Measurements from ENCODE around the gene IPO5.
"Not testable (repeated sequence)": the region's sequence is repeated elsewhere in the genome, so short reads cannot be mapped to it uniquely, and the experiment has no call there.

The IPO5 gene

DNA sequence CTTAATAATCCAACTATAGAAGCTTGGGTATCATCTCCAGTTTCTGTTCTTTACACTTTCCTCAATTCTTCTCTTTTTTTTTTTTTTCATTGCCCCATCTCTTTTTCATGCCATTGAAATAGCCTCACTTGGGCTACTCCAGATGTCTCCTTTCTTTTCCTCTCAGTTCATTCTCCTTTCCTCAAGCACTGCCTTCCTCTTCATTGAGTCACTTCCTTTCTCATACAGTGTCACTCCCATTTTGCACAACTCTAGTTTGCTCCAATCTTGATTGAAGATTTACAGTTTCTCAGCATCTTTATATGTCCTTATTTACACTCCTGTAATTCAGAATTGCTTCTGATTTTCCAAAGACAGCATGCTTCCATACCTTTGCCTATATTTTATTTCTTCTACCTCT lies 61.3 kb downstream of the IPO5 start:
- no peak for DNase-seq (ENCODE audit: low spot score)

DNA sequence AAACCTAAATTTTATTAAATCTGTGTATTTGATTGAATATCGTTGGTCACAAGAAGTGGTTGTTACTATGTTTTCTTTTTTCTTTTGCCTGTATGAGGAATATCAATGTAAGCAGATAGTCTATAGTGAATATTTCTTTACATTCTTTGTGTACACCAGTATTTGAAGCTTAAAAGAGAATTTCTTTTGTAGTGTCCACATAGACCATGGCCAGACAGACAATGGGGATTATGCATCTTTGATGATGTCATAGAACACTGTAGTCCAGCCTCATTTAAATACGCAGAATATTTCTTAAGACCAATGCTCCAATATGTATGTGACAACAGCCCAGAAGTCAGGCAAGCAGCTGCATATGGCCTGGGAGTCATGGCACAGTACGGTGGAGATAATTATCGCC lies 64.8 kb downstream of the IPO5 start:
- DNase-seq (ENCODE audit: low spot score): no peak

DNA sequence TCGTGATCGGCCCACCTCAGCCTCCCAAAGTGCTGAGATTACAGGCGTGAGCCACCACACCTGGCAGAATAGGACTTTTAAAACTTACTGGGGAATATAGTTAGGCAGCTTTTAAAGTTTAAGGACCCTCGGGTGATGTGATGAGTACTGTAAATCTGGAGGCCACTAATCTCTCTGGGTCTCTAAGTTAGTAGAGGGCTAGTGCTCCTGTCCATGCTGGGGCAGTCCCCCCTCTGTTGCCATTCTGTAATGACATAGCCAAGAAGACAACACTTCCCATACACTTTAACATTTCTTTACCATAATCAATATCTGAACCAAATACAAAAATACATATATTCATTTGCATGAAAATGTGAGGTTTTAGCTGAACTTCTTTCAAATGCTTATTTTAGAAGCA lies 65.7 kb downstream of the IPO5 start:
- DNase-seq (ENCODE audit: low spot score): no peak

DNA sequence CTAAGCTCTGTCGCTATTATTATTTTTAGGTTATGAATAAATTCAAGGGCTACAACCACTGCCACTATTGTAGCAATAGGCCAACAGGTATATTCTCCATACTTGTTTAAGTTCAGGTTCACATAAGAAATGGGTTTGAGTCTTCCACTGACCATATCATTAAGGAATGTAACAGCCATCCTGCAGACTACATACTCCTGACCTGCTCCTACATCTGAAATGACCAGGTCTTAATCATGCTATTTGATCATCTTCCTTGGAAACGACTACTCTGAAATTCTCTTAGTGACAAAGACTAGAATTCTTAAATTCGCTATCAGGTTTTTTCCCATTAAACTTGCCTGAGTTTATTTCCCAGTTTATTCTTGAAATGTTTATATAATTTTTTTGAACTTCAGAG lies 66.8 kb downstream of the IPO5 start:
- DNase-seq (ENCODE audit: low spot score): no peak

DNA sequence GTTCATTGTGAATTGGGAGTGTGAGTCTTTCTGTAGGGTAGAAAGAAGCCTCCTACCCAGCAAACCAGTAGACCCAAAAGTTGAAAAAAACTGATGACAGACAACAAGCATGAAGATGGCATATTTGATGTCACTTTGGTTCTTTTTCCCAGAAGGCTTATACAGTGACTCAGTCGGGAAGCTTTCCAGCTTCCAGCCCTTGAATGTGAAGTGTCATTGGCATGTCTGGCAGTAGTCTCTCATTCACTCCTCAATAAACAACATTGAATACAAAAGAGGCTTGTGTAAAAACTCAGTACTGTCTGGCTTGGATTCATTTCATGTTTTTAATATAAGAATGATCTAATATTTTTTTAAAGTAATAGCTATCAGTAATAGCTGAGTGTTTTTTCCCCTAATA lies 68.7 kb downstream of the IPO5 start:
- DNase-seq (ENCODE audit: low spot score): no peak

DNA sequence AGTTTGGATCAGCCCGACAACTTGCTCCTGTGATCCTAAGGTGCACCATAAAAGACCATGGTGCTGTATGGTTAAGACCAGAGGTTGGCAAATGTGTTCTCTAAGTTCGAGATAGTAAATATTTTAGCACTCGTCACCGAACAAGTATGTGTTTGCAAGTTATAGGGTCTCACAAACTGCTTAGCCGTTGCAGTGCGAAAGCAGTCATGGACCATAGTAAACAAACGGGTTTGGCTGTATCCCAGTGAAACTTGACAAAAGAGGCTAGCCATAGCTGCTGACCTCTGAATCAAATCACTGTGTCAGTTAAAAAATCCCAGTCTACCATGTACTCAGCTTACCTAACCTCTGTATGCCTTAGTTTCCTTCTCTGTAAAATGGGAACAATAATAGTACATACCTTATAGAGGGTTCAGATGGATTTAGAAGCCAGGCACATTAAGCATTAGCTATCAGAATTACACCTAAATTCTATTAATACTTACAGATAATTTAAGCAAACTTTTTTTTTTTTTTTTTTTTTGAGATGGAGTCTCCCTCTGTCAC lies 72.1 kb downstream of the IPO5 start:
- DNase-seq (ENCODE audit: low spot score): no peak

DNA sequence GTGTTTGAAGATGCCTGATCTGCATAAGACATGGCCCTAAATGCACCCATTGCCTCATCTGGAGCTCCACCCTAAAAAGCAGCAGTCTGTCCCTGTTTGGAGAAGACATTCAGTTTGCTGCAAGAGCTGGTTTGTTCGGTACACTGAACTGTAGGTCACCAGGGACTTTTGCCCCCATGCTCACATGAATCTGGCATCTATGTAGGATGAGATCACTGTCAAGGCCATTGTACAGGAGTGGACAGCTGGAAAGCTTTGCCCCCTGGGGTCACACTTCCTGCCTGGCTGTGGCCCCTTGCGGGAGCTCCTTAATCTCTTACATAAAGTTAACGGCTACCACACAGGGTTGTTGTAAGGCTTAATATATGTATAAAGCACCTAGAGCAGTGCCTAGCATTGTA lies 73.0 kb downstream of the IPO5 start:
- DNase-seq (ENCODE audit: low spot score): no peak

DNA sequence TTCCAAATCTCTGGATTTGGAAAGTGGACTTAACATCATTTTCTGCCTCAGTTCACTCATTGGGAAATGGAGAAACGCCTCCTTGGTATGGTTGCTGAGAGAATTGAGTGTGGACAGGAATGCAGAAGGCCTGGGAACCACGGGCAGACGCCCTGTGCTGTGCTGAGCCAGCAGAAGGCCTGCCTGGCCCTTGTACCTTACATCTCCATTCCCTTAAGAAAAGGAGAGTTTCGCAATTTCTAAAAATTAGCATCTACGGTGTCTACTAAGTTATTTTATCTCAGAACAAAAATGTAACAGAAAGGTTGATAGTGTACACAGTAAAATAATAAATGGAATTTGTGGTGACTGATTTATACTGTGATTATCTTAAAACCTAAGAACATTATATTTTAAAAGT lies 78.7 kb downstream of the IPO5 start:
- no peak for DNase-seq (ENCODE audit: low spot score)

DNA sequence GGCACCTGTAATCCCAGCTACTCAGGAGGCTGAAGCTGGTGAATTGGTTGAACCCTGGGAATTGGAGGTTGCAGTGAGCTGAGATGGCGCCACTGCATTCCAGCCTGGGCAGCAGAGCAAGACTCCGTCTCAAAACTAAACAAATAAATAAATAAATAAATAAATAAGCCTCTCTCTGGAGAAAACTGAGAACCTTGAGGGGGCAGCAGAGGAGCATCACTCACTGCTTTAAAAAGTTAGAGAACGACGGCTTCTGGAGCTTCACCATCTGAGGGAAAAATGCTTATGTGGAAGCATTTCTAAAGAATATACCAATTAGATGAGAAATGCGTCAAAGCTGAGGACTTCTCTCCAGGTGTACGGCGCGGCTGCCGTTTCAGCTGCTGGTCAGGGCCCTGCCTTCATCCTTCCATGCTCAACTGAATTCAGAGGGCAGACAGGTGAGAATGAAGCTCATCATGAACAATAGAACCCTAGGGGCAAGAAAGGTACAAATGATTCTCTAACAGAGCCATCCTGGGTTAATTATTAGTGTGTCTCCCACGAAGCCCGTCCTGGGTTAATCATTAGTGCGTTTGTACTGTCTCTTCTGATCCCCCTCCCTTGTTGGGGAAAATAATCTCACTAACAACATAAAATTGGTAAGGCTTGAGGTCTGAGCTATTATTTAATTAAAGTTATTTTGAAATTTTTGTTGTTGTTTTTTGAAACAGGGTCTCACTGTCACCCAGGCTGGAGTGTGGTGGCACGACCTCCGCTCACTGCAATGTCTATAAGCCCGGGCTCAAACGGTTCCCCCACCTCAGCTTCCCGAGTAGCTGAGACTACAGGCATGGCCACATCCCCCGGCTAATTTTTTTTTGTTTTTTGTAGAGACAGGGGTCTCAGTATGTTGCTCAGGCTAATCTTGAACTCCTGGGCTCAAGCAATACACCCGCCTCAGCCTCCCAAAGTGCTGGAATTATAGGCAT lies 80.1 kb downstream of the IPO5 start:
- DNase-seq (ENCODE audit: low spot score): peak; percentile 55

DNA sequence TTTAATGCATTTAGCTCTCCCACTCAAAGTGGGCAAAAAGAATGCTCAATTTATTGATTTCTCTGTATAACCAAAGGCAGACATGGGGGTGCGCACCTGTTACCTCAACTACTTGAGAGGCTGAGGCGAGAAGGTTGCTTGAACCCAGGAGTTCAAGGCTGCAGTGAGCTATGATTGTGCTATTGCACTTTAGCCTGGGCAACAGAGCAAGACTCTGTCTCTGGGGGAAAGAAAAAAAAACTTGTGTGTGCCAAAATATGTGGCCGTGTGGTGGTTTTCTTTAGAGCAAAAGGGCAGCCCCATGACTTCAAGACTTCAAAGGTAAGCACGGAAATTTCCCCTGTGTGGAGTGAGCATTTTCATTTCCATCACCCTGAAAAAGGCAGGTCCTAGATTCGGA lies 81.9 kb downstream of the IPO5 start:
- no peak for DNase-seq (ENCODE audit: low spot score)

DNA sequence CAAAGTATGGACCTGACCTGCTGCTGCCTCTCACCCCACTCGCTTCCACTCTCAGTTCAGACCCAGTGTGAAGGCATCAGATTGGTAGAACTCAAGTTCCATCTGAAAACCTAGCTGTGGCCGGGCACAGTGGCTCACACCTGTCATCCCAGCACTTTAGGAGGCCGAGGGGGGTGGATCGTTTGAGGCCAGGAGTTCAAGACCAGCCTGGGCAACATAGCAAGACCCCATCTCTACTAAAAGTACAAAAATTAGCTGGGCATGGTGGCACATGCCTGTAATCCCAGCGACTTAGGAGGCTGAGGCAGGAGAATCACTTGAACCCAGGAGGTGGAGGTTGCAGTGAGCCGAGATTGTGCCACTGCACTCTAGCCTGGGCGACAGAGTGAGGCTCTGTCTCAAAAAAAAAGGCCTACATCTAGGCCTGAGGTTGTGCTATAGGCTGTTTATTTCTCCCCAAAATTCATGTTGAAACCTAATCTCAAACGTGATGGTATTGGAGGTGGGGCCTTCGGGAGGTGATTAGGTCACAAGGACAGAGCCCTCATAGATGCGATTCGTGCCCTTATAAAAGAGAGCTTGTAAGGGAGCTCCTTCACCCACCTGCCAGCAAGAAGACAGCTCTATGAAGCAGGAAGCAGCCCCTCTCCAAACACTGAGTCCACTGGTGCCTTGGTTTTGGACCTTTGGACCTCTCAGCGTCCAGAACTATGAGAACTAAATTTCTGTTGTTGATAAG lies 83.3 kb downstream of the IPO5 start:
- not testable (repeated sequence) for DNase-seq (ENCODE audit: low spot score)

DNA sequence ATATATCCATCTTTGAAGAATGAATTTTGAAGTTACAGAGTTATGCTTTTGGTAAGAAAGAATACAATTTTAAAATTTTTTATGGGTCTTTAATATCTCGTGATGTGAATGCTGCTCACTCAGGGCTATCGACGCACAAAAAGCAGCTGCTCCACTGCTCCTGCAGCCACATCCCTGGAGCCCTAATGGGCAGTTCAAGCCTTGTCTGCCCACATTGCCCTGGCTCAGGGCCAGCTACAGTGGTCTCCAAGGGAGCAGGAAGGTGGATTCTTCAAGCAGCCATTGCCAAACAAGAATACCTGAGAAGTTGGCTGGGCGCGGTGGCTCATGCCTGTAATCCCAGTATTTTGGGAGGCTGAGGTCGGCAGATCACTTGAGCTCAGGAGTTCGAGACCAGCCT lies 85.8 kb downstream of the IPO5 start:
- no peak for DNase-seq (ENCODE audit: low spot score)

DNA sequence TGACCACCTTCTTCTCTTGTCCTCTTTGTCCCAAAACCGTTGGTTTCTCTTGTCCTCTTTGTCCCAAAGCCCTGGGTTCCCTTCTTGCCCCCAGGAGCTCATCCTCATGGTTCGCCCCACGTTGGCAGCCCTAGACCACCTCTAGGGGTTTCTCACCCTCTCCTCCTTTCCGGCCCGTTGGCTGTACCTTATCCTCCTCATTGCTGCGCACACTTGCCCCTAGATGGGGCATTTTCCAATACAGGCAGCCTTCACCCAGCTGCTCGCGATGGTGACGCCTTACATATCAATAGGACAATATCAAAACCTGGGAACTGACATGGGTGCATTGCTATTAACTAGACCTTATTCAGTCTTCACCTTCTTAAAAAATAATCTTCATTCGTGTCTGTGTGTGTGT lies 86.5 kb downstream of the IPO5 start:
- DNase-seq (ENCODE audit: low spot score): no peak

DNA sequence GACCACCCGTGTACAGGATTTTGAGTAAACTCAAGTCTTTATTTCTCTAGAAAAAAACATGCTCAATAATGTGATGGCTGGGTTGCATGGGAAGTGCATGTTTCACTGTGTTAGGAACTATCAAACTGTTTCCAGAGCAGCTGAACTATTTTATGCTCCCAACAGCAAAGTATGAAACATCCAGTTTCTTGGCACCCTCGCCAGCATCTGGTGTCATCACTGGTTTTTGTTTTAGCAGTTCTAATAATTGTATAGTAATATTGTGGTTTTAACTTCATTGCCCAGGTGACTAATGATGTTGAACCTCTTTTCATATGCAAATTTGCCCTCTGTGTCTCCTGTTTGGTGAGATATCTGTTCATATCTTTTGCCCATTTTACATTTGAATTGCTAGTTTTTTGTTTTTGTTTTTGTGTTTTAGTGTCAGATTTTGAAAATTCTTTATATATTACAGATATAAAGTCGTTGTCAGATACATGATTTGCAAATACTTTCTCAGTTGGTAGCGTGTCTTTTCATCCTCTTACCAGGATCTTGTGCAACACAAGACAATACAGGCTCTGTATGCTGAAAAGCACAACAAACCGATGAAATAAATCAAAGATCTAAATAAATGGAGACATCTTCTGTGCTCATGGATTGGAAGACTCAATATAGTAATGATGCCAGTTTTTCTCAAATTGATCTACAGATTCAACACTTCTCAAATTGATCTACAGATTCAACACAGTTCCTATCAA lies 87.8 kb downstream of the IPO5 start:
- no peak for DNase-seq (ENCODE audit: low spot score)

DNA sequence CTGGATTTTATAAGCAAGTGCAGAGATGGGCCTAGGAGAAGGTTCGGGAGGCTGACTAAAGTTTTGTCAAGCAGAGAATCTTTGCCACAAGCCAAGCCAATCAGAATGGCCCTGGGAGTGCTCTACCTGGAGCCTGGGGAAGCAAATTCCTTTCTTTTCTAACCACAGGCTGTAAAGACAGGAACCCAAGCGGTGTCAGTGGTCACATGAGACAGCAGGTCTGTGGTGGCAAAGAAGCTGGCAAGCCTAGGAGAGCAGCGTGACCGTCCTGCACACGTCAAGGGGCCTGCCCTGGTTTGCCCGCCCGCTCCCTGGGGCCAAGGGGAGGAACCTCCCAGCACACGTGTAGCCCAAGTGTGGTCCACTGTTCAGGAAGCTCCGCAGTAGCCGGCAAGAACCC lies 90.8 kb downstream of the IPO5 start:
- DNase-seq (ENCODE audit: low spot score): no peak

DNA sequence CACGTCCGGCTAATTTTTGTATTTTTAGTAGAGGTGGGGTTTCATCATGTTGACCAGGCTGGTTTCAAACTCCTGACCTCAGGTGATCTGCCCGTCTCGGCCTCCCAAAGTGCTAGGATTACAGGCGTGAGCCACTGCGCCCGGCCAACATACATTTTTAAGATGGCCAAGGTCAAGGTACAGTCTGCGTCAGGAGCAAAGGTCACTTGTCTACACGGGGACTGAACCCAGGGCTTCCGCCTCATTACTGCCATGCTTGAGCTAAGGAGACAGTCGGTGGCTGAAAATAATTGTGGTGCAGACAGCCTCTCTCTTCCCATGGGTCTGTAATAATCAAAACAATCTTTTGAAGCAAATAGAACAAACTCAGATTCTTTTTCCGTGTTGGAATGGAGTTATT lies 94.3 kb downstream of the IPO5 start:
- not testable (repeated sequence) for DNase-seq (ENCODE audit: low spot score)

DNA sequence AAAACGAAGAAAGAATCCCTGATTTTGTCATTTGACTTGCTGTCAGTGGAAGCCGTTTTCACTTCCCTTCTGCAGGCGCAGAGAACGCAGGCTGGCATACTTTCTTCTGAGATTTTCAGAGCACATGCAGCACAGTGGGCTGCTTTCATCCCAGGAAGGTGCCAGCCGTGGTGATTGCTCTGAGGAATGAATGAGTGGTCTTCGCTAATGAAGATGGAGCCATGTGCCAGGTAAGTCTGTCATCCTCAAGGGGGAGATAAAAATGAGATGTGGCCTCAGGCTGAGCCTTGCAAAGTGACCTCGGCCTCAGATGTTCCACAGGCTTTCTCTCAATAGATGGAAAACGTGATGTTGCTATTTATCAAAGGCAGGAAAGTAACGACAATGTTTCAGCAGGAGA lies 94.8 kb downstream of the IPO5 start:
- no peak for DNase-seq (ENCODE audit: low spot score)

DNA sequence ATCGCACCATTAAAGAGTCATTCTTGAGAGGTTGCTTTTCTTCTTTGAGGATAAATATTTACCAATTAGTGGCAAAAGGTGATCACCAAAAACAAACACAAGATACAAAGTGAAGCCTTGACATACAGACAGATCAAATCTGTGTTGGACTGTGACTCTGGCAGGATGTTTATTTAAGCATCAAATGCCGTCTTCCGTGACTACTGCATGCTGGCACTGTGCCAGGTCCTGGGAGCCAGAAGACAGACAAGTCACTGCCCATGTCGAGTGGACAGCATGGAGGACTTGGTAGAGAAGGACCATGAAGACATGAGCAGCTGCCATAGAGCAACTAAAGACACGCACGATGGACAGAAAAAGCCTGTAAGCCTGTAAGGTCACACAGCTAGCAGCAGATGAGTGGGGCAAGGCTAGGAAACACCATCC lies 96.6 kb downstream of the IPO5 start:
- DNase-seq (ENCODE audit: low spot score): no peak

DNA sequence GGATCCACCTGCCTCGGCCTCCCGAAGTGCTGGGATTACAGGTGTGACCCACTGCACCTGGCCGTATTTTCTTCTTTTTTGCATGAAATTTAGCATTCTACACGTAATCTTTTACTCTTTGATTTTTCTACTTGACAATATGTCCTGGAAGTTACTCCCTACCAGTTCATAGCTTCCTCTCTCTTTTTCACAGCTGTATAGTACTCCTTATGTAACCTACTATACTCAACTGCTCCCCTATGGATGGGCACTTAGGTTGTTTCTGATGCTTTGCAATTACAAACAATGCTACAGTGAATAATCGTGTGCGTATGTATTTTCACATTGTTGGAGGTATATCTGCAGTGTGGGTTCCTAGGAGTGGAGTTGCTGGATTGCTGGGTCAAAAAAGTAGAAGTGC lies 98.9 kb downstream of the IPO5 start:
- DNase-seq (ENCODE audit: low spot score): no peak

DNA sequence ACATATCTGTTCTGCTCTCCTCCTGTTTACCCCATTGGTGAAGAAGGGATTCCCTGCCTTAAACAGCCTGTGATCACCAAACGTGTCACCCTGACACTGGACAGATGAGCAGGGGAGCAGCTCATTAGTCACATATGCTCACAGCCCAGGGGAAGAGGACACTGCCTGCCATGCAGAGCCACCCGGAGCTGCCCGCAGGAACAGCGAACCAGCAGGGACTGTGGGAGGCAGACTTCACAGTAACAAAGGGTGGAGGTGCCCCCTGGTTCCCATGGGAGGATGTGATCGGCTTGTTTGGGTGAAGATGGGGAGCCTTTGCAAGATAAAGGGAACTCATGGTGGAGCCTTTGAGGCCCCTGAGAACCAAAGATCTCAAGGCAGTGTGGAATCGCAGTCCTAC lies 100.8 kb downstream of the IPO5 start:
- DNase-seq (ENCODE audit: low spot score): no peak

DNA sequence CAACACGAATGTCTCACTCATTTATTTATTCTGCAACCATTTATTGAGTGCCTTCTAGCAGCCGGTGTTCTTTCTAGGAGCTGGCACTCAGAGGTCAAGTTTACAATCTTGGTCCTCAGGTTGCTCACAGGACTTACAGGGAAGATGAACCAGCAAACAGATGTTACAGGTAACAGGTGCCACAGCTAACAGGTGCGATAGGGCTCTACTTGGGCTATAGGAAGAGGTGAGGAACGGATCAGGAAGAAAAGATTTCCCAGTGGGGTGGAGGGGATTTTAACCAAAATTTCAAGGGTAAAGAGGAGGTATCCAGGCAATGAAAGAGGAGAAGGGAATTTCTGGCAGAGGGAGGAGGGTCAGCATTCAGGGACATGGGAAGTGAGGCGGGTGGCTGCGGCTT lies 102.1 kb downstream of the IPO5 start:
- DNase-seq (ENCODE audit: low spot score): no peak

DNA sequence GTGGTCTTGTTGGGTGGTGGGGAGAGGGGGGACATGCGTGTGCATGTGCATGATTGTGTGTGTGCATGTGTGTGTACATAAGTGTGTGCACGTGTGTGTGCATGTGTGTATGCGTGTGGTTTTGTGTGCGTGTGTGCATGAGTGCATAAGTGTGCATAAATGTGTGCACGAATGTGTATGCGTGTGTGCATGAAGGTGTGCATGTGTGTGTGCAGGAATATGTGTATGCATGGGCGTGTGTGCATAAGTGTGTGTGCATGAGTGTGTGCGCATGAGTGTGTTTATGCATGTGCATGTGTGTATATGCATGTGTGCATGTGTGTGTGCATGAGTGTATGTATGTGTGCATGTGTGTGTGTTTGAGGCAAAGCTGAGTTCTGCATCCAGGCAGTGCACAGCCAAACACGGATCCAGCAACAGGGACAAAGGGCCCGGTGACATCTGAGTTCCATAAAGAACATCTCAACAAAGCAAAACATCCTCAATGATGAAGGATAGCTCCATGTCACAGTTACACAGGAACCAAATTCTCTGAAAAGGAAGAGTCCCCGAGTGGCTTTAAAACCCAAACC lies 103.5 kb downstream of the IPO5 start:
- no peak for DNase-seq (ENCODE audit: low spot score)
